Vagina (tissue), 2 donors: ENCODE results near the gene NKIRAS1.

ENCODE experiments used
- CTCF ChIP-seq, 3 experiments: fragments of 450-650 bp in 2 of 3; fragments of 200-600 bp in 1 of 3; sonication (generic) in 1 of 3; IDR thresholded peaks; one replicate each; pipeline ENCODE4 v1.5.1; 2017 to 2019; ENCODE audit warnings: antibody characterized with exemption in 3 of 3, mild to moderate bottlenecking in 2 of 3, moderate library complexity in 2 of 3
- POLR2A ChIP-seq, 2 donors: fragments of 450-650 bp; IDR thresholded peaks; one replicate each; pipeline ENCODE4 v1.6.1; 2017; ENCODE audit warnings: antibody characterized with exemption in 2 of 2, mild to moderate bottlenecking in 2 of 2, moderate library complexity in 2 of 2

- TF ChIP-seq POLR2A (IDR thresholded peaks at IDR 0.05) (no peak), CTCF (IDR thresholded peaks at IDR 0.05) (no peak)
Observed at GRCh38 chr3:23867400-23867799, 49.4 kb downstream of the NKIRAS1 start.
